ENCODE data around the gene NPC1L1. TPM values are rescaled to one million over a fixed set of nuclear protein-coding genes. Genes with fewer than 3 reads are reported as not detected.

The NPC1L1 gene
- polyA plus RNA-seq, 1 donor from 2014 or later, result not detected

GRCh38 chr7:44531421-44532380, 9.4 kb downstream of the NPC1L1 start:
- Histone ChIP-seq H2AFZ (ENCODE audit: low read depth, low read length) (no peak overlapping the region), H3K4me2 (ENCODE audit: low read length) (no peak overlapping the region), H3F3A (ENCODE audit: insufficient read depth, low read length, poor library complexity, severe bottlenecking) (no peaks in the 10 kb centered on the region)

GRCh38 chr7:44530990-44531389, 10.1 kb downstream of the NPC1L1 start:
- no peak for TF ChIP-seq MXI1 (conservative IDR thresholded peaks at IDR 0.05; ENCODE audit: poor library complexity, severe bottlenecking)
- TF ChIP-seq EP300 (conservative IDR thresholded peaks at IDR 0.05; ENCODE audit: poor library complexity, severe bottlenecking), result no peak
- no peak for TF ChIP-seq TAF1 (IDR thresholded peaks at IDR 0.05; ENCODE audit: low read depth)
- no peak for TF ChIP-seq REST (IDR thresholded peaks at IDR 0.05; ENCODE audit: borderline replicate concordance)
- Histone ChIP-seq H4K20me1 (ENCODE audit: insufficient read depth) (no peaks in the 10 kb centered on the region), H3K4me3 (ENCODE audit: low read length) (no peak overlapping the region), H3F3A (ENCODE audit: insufficient read depth, low read length, poor library complexity, severe bottlenecking) (no peaks in the 10 kb centered on the region), H3K9ac (ENCODE audit: low read length) (no peak overlapping the region), H3K79me2 (replicated peaks; ENCODE audit: insufficient read depth, low read length) (no peaks in the 10 kb centered on the region), H3K9me2 (ENCODE audit: insufficient read depth, low read length) (no peaks in the 10 kb centered on the region), H3K36me3 (ENCODE audit: insufficient read depth, low read length) (no peaks in the 10 kb centered on the region), H3K27me3 (ENCODE audit: insufficient read depth, low read depth, low read length) (no peaks in the 10 kb centered on the region), H2AFZ (ENCODE audit: low read depth, low read length) (no peak overlapping the region), H3K4me2 (ENCODE audit: low read length) (no peak overlapping the region), H3K9me3 (ENCODE audit: low read length) (no peaks in the 10 kb centered on the region), H3K27ac (ENCODE audit: low read length) (no peak overlapping the region)

More at GRCh38 chr7:44531421-44532380, 9.4 kb downstream of the NPC1L1 start:
- no peaks in the 10 kb centered on the region for H3K27me3 ChIP-seq (ENCODE audit: insufficient read depth, low read depth, low read length)
- TF ChIP-seq EZH2 (IDR thresholded peaks at IDR 0.05; ENCODE audit: borderline replicate concordance, insufficient read depth, low read length, poor library complexity, severe bottlenecking) (no peak), REST (IDR thresholded peaks at IDR 0.05; ENCODE audit: borderline replicate concordance) (no peak), CTCF (IDR thresholded peaks at IDR 0.05; ENCODE audit: poor library complexity, severe bottlenecking) (no peak), RAD21 (conservative IDR thresholded peaks at IDR 0.05) (no peak)
- H3K79me2 ChIP-seq (replicated peaks; ENCODE audit: insufficient read depth, low read length), result no peaks in the 10 kb centered on the region
- no peak overlapping the region for H3K4me3 ChIP-seq (ENCODE audit: low read length)
- H3K9me2 ChIP-seq (ENCODE audit: insufficient read depth, low read length), result no peaks in the 10 kb centered on the region
- H3K9ac ChIP-seq (ENCODE audit: low read length), result no peak overlapping the region
- no peaks in the 10 kb centered on the region for H4K20me1 ChIP-seq (ENCODE audit: insufficient read depth)
- H3K36me3 ChIP-seq (ENCODE audit: insufficient read depth, low read length), result no peaks in the 10 kb centered on the region
- H3K27ac ChIP-seq (ENCODE audit: low read length), result no peak overlapping the region
- no peaks in the 10 kb centered on the region for H3K9me3 ChIP-seq (ENCODE audit: low read length)

Data from neural cell (in vitro differentiated cells).